Fibroblast of the aortic adventitia (primary cell): ENCODE data around the gene APOBEC3G. TPM values are rescaled to one million over a fixed set of nuclear protein-coding genes. Genes with fewer than 3 reads are reported as not detected.

Experiments used
- DNase-seq: peaks from one replicate; pipeline ENCODE4 v3.0.0-alpha.2; 2010; ENCODE audit warnings: low read depth
- H3K4me3 ChIP-seq: 2 replicates; pipeline ENCODE4 v1.5.1; 2011; ENCODE audit warnings: low read depth, mild to moderate bottlenecking, control low read depth, low read length, moderate library complexity
- total RNA-seq: library from RNA; depleted of rRNA; stranded (reverse); fragments of >200 nt; gene quantifications from 2 replicates; pipeline ENCODE4 v1.2.3, GENCODE V29; 2012; ENCODE audit warnings: low replicate concordance
- TF ChIP-seq, protein P1 (sequence below): IDR thresholded peaks from 2 replicates; pipeline ENCODE4 v1.5.1; 2011; ENCODE audit warnings: mild to moderate bottlenecking, low read length, control low read depth, inconsistent platforms; ENCODE audit not compliant: insufficient read depth

APOBEC3G gene
- total RNA-seq, 1 donor: 7.4 TPM

DNA sequence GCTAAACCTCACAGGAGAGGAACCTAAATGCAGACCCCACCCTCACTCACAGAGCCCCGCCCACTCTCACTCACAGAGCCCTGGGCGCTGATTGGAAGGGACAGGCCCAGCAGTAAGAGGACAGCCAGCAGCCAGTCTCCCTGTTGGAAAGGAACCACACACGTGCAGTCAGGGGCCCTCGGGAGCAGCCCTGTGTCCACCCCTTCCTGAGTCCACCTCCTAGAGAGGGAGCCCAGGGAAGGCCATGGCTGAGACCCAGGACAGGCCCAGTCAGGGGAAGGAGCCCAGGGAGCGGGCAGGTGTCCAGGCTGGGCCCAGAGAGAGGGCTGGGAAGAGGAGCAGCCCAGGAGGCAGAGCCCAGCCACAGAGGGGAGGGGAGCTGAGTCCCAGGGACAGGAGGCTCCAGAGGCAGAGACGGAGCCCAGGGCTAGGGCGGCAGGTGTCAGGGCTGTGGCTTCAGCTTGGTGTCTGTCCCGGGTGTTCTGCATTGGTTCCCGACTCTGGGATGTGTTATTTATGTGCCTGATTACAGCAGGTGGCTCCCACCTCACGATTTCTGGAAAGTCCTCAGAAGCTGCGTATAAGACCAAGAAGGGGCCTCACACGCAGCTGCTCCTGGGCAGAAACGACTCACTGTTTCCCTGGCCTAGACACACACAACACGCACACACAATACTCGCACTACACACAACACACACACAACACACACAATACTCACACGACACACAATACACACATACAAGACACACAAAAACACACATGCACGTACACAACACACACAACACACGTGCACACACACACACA is 11.0 kb downstream of the APOBEC3G start:
- no peak overlapping the region for H3K4me3 ChIP-seq
- DNase-seq: no peak
- TF ChIP-seq, protein P1, sequence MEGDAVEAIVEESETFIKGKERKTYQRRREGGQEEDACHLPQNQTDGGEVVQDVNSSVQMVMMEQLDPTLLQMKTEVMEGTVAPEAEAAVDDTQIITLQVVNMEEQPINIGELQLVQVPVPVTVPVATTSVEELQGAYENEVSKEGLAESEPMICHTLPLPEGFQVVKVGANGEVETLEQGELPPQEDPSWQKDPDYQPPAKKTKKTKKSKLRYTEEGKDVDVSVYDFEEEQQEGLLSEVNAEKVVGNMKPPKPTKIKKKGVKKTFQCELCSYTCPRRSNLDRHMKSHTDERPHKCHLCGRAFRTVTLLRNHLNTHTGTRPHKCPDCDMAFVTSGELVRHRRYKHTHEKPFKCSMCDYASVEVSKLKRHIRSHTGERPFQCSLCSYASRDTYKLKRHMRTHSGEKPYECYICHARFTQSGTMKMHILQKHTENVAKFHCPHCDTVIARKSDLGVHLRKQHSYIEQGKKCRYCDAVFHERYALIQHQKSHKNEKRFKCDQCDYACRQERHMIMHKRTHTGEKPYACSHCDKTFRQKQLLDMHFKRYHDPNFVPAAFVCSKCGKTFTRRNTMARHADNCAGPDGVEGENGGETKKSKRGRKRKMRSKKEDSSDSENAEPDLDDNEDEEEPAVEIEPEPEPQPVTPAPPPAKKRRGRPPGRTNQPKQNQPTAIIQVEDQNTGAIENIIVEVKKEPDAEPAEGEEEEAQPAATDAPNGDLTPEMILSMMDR: no peak

DNA sequence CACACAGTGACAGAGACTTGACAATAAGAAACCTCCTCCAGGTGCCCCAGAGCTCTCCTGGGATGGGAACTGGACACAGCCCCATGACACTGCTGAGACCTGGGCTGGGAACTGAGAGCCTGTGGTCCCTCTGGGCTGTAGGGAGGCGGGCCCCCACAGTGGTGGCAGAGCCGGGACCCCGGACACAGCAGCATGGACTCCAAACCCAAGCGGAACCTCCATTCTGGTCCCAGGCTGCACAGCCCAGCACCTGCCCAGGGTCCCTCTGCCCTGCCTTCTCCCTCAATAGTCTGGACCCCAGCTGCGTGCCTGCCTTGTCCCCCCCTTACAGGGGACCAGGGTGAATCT is 11.6 kb downstream of the APOBEC3G start:
- no peak for DNase-seq
- no peak overlapping the region for H3K4me3 ChIP-seq
- TF ChIP-seq, protein P1: no peak

DNA sequence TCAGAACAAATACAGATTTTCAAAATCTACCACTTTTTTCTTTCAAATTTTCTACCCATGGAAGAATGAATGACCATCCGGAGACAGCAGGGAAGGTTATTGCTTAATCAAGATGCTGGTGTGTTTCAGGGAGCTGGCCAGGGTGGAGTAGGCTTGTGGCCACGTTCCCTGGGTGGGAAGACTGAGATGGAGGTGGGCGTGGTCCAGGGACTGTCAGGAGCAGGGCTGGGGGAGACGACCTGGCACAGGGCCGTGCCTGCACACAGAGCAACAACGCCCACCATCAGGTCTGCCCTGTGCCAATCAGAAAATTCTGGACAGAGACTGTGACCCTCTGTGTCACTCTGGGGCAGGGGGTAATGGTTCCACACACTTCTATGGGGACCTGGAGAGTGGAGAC is 12.9 kb downstream of the APOBEC3G start:
- peak; percentile 16 for DNase-seq
- H3K4me3 ChIP-seq: no peak overlapping the region
- TF ChIP-seq, protein P1: no peak

DNA sequence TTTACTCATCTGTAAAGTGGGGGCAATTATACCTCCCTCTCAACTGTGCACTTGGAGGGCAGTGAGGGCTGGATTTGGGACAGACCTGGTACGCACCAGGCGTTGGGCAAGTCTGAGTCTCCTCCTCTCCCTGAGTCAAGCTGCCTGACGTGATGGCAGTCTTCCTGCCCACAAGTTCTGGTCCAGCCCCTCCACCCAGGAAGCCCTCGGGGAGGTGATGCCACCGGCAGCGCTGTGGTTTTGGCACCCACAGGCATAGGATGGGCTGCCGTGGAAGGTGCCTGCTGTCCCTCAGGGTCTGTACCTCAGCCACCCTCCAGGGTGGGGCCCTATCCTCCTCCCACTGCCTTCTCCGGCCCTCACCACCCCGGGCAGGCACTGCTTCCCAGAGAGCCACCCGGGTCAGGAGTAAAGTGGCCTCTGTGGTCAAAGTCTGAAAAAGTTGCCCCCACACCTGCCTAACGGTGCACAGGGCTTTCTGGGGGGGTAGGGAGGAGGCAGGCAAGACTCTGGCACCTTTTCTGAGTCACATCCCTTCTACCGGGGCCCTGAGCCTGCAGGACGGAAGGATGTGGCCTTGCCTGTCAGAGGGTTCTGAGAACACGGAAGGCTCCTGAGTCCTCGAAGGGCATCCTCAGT is 13.5 kb downstream of the APOBEC3G start:
- DNase-seq: no peak

DNA sequence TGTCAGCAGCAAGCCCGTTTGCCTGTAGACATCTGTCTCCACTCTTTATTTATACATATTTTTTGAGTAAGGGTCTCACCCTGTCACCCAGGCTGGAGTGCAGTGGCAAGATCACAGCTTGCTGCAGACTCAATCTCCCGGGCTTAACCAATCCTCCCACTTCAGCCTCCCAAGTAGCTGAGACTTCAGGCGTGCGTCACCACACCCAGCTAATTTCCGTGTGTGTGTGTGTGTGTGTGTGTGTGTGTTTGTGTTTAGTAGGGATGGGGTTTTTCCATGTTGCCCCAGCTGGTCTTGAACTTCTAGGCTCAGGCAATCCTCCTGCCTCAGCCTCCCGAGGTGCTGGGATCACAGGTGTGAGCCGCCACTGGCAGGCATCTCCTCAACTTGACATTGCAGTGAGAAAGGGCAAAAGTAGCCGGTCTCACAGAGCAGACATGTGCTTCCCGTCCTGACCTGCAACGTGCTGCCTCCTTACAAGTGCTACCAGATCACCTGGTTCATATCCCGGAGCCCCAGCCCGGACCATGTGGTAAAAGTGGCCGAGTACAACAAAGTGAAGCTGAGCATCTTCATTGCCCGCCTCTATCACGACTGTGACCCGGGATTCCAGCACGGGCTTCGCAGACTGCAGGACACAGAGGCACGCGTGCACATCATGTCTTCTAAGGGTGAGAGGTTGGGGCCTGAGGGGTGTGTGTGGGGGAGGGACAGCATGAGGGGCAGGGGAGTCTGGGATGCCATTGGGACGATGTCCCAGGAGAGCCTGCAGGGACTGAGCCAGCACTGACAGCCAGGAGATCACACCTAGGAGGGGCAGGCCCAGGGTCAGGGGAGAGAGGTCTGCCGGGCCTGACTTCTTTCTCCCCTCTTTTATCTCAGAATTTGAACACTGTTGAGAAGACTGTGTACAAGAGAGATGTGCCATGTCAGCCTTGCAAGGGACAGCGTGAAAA is 14.3 kb downstream of the APOBEC3G start:
- no peak overlapping the region for H3K4me3 ChIP-seq
- TF ChIP-seq, protein P1: no peak
- no peak for DNase-seq

More for the DNA sequence above, 13.5 kb downstream of the APOBEC3G start:
- H3K4me3 ChIP-seq: no peak overlapping the region
- TF ChIP-seq, protein P1: no peak

DNA sequence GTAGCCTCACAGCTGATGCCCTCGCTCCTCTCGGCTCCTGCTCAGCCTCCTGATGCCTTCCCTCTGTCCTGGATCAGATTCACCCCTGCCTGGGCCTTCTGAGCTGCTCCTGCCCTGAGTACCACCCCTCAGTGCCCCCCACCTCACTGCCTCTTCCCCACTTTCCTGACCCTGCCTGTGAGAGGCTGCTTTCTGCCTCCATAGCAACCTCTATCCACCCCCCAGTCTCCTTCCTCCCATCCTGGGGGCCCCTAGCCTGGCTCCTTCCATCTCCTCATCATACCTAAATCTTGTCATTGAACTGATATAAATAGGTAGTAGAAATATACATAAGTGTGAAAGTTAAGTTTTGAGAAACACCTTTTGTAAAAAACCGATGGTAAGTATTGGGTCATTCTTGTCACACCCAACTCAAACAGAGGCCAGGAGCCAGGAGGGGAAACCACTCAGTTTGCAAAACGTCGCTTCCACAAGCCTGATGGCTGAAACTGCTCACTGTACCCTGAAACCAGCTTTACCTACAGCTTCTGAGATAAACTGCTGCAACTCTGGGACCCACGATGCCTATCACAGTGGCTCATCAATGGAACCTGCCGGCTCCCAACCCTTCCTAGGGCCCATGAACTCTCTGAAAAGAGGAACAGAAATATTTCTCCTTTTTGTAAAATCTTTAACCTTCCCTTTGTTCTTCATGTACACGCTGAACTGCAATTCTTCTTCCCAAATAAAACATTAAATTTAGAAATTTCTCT is 15.2 kb downstream of the APOBEC3G start:
- TF ChIP-seq, protein P1: no peak
- H3K4me3 ChIP-seq: no peak overlapping the region
- no peak for DNase-seq
